Endometrium (tissue), 2 donors: Measurements from ENCODE around the gene TCP11L2.
"Not testable (repeated sequence)": the region's sequence is repeated elsewhere in the genome, so short reads cannot be mapped to it uniquely, and the experiment has no call there.

ENCODE experiments used
- FAIRE-seq: peaks from 2 replicates; lab custom pipeline; 2012; peaks lifted over from hg19 to GRCh38; lab: Jason Lieb, UNC
- donor health status: control.
- donor health status: control.

The TCP11L2 gene

GRCh38 chr12:106344131-106344530 is 41.6 kb downstream of the TCP11L2 start:
- no peak for FAIRE-seq

- no peak for FAIRE-seq
These were observed 43.2 kb downstream of the TCP11L2 start for GRCh38 chr12:106345746-106346145.

GRCh38 chr12:106348411-106348810 is 45.9 kb downstream of the TCP11L2 start:
- FAIRE-seq = no peak

GRCh38 chr12:106353175-106353574 is 50.6 kb downstream of the TCP11L2 start:
- FAIRE-seq = no peak

GRCh38 chr12:106357549-106358395 is 55.2 kb downstream of the TCP11L2 start, which contains the start of gene POLR3B:
Gene POLR3B (plus strand): TSS chr12:106357748. CDS start chr12:106357880, 132 bp downstream.
- peak; percentile 66 for FAIRE-seq

GRCh38 chr12:106358396-106359241 is 56.1 kb downstream of the TCP11L2 start:
- FAIRE-seq = no peak

GRCh38 chr12:106359646-106360399 is 57.3 kb downstream of the TCP11L2 start:
- no peak for FAIRE-seq

- no peak for FAIRE-seq
These were observed 58.0 kb downstream of the TCP11L2 start for GRCh38 chr12:106360400-106360994.

GRCh38 chr12:106362971-106363370 is 60.4 kb downstream of the TCP11L2 start:
- FAIRE-seq = no peak

GRCh38 chr12:106364261-106364660 is 61.7 kb downstream of the TCP11L2 start:
- FAIRE-seq = no peak

- FAIRE-seq = no peak
These were observed 67.3 kb downstream of the TCP11L2 start for GRCh38 chr12:106369624-106370346.

- FAIRE-seq = no peak
These were observed 76.3 kb downstream of the TCP11L2 start for GRCh38 chr12:106378788-106379187.

- FAIRE-seq = no peak
These were observed 78.4 kb downstream of the TCP11L2 start for GRCh38 chr12:106380954-106381353.

- not testable (repeated sequence) for FAIRE-seq
These were observed 79.3 kb downstream of the TCP11L2 start for GRCh38 chr12:106381866-106382265.

GRCh38 chr12:106386813-106387535 is 84.4 kb downstream of the TCP11L2 start:
- FAIRE-seq = no peak

- no peak for FAIRE-seq
These were observed 85.4 kb downstream of the TCP11L2 start for GRCh38 chr12:106387848-106388377.

GRCh38 chr12:106389151-106389550 is 86.6 kb downstream of the TCP11L2 start:
- no peak for FAIRE-seq

GRCh38 chr12:106392759-106393158 is 90.2 kb downstream of the TCP11L2 start:
- FAIRE-seq = no peak
